Upper lobe of left lung (tissue), 4 donors: ENCODE data around the gene PLEKHA5.

Experiments used
- POLR2A ChIP-seq, 4 donors: fragments of 450-650 bp; IDR thresholded peaks; one replicate each; pipeline ENCODE4 v1.5.1; 2016 to 2017; ENCODE audit warnings: antibody characterized with exemption in 4 of 4, mild to moderate bottlenecking in 2 of 4
- TF ChIP-seq, protein P1 (sequence below), 6 experiments: fragments of 450-650 bp in 4 of 6; fragments of 200-600 bp in 2 of 6; sonication (generic) in 2 of 6; IDR thresholded peaks; one replicate each; pipeline ENCODE4 v1.5.1; 2016 to 2019; ENCODE audit warnings: antibody characterized with exemption in 6 of 6

DNA sequence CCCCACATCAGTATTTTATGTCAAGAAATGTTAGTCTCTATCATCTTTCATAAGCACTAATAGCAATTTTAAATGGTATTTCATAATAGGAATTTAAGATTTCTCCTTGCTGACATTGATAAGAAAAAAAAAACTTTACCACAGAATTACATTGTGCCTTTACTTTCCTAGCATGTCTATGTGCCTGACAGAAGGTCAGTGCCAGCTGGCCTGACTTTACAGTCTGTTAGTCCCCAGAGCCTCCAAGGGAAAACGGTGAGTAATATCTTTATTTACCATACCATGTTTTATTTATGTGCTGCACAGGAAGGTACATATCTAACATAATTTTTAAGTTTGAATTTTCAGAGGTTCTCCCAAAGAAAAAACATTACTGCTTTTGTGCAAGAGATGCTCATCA is 157.8 kb downstream of the PLEKHA5 start:
- TF ChIP-seq POLR2A (IDR thresholded peaks at IDR 0.05): no peak
- TF ChIP-seq, protein P1, sequence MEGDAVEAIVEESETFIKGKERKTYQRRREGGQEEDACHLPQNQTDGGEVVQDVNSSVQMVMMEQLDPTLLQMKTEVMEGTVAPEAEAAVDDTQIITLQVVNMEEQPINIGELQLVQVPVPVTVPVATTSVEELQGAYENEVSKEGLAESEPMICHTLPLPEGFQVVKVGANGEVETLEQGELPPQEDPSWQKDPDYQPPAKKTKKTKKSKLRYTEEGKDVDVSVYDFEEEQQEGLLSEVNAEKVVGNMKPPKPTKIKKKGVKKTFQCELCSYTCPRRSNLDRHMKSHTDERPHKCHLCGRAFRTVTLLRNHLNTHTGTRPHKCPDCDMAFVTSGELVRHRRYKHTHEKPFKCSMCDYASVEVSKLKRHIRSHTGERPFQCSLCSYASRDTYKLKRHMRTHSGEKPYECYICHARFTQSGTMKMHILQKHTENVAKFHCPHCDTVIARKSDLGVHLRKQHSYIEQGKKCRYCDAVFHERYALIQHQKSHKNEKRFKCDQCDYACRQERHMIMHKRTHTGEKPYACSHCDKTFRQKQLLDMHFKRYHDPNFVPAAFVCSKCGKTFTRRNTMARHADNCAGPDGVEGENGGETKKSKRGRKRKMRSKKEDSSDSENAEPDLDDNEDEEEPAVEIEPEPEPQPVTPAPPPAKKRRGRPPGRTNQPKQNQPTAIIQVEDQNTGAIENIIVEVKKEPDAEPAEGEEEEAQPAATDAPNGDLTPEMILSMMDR (IDR thresholded peaks at IDR 0.05): no peak
